ENCODE data around the gene ADGRL3.

The ADGRL3 gene

DNA sequence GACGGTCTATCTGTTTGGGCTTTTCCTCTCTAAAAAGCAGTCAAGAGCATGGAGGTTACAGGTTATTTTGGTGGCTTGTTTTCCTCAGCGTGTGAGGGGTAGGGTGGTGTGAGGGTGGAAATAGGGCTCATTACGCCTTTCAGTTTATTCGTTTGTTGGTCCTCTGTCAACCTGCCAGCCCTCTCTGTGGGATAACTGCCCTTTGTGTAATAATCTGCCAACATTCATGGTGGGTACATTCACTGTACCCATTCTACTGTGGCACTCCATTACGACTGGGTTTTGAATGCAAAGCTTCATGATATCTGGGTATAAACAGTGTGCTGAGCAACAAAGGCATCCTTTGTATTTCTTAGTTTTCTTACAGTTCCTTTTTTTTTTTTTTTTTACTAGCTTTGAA, 136.4 kb downstream of the ADGRL3 start:
- Histone ChIP-seq H3K79me2 (ENCODE audit: insufficient read depth, low read depth) (no peaks in the 10 kb centered on the region), H3K27ac (no peak overlapping the region), H3K9ac (no peak overlapping the region), H3K4me1 (ENCODE audit: low read depth, poor library complexity, severe bottlenecking) (no peaks in the 10 kb centered on the region), H3K4me3 (IDR thresholded peaks at IDR 0.05; ENCODE audit: insufficient read depth, low read depth, low read length) (no peak overlapping the region), H3K36me3 (ENCODE audit: insufficient read depth) (no peaks in the 10 kb centered on the region), H4K20me1 (ENCODE audit: insufficient read depth) (no peaks in the 10 kb centered on the region), H3K27me3 (ENCODE audit: insufficient read depth, low read depth) (no peaks in the 10 kb centered on the region), H2AFZ (ENCODE audit: low read depth) (no peak overlapping the region), H3K4me2 (no peak overlapping the region)
- TF ChIP-seq, protein P1, sequence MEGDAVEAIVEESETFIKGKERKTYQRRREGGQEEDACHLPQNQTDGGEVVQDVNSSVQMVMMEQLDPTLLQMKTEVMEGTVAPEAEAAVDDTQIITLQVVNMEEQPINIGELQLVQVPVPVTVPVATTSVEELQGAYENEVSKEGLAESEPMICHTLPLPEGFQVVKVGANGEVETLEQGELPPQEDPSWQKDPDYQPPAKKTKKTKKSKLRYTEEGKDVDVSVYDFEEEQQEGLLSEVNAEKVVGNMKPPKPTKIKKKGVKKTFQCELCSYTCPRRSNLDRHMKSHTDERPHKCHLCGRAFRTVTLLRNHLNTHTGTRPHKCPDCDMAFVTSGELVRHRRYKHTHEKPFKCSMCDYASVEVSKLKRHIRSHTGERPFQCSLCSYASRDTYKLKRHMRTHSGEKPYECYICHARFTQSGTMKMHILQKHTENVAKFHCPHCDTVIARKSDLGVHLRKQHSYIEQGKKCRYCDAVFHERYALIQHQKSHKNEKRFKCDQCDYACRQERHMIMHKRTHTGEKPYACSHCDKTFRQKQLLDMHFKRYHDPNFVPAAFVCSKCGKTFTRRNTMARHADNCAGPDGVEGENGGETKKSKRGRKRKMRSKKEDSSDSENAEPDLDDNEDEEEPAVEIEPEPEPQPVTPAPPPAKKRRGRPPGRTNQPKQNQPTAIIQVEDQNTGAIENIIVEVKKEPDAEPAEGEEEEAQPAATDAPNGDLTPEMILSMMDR (conservative IDR thresholded peaks at IDR 0.05; ENCODE audit: low read depth, low read length): no peak

DNA sequence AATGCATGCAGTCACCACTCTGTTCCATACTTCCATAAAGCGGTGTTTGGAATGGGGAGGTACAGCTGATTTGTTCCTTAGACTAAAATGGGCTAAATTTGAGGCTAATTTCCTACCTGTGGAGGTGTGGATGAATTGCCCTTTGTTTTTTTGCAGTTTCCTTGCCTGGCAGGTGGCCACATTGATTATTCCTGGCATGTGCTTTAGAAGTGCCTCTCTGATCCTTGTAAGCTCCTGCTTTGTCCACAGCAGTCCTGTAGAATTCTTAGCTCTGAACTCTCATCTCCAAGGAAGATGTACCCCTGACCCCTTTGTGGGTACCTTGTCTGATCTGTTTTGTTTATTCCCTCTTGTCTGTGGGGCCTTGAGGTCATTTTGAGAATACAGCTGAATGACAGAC, 136.8 kb downstream of the ADGRL3 start:
- Histone ChIP-seq H4K20me1 (ENCODE audit: insufficient read depth) (no peaks in the 10 kb centered on the region), H3K79me2 (ENCODE audit: insufficient read depth, low read depth) (no peaks in the 10 kb centered on the region), H2AFZ (ENCODE audit: low read depth) (no peak overlapping the region), H3K4me1 (ENCODE audit: low read depth, poor library complexity, severe bottlenecking) (no peaks in the 10 kb centered on the region), H3K27ac (no peak overlapping the region), H3K4me3 (IDR thresholded peaks at IDR 0.05; ENCODE audit: insufficient read depth, low read depth, low read length) (no peak overlapping the region), H3K9ac (no peak overlapping the region), H3K36me3 (ENCODE audit: insufficient read depth) (no peaks in the 10 kb centered on the region), H3K4me2 (no peak overlapping the region), H3K27me3 (ENCODE audit: insufficient read depth, low read depth) (no peaks in the 10 kb centered on the region)
- TF ChIP-seq, protein P1 (conservative IDR thresholded peaks at IDR 0.05; ENCODE audit: low read depth, low read length): no peak

DNA sequence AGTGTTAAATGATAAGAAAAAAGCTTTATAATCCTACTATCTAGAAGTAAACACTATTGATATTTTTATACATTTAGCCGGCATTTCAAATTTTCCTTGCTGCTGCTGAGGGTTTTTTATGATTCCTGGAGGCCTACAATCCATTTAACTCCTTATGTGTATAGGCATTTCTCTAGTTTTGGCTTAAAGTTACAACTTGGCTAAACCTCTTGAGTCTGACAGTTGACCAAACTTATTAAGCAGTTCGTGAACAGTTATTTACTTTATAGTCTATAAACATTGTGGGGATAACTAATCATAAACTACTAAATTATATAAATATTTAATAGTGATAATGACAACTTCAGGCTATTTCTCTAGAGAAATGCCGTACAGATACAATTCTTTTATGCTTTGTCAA, 141.9 kb downstream of the ADGRL3 start:
- Histone ChIP-seq H3K4me3 (IDR thresholded peaks at IDR 0.05; ENCODE audit: insufficient read depth, low read depth, low read length) (no peak overlapping the region), H3K79me2 (ENCODE audit: insufficient read depth, low read depth) (no peaks in the 10 kb centered on the region), H4K20me1 (ENCODE audit: insufficient read depth) (no peaks in the 10 kb centered on the region), H3K4me1 (ENCODE audit: low read depth, poor library complexity, severe bottlenecking) (no peaks in the 10 kb centered on the region), H3K36me3 (ENCODE audit: insufficient read depth) (no peaks in the 10 kb centered on the region), H3K9ac (no peak overlapping the region), H2AFZ (ENCODE audit: low read depth) (no peak overlapping the region), H3K27me3 (ENCODE audit: insufficient read depth, low read depth) (no peaks in the 10 kb centered on the region), H3K4me2 (no peak overlapping the region), H3K27ac (no peak overlapping the region)
- TF ChIP-seq, protein P1 (conservative IDR thresholded peaks at IDR 0.05; ENCODE audit: low read depth, low read length): no peak

DNA sequence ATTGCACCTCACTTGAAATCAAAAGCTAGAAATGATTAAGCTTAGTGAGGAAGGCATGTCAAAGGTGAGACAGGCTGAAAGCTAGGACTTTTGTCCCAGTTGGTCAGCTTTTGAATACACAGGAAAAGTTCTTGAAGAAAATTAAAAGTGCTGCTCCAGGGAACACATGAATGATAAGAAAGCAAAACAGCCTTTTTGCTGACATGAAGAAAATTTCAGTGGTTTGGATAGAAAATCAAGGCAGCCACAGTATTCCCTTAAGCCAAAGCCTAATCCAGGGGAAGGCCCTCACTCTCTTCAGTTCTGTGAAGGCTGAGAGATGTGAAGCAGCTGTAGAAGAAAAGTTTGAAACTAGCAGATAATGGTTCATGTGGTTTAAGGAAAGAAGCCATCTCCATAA, 150.8 kb downstream of the ADGRL3 start:
- no peaks in the 10 kb centered on the region for H3K36me3 ChIP-seq (ENCODE audit: insufficient read depth)
- no peaks in the 10 kb centered on the region for H4K20me1 ChIP-seq (ENCODE audit: insufficient read depth)
- no peaks in the 10 kb centered on the region for H3K79me2 ChIP-seq (ENCODE audit: insufficient read depth, low read depth)
- H3K9ac ChIP-seq: no peak overlapping the region
- TF ChIP-seq, protein P1 (conservative IDR thresholded peaks at IDR 0.05; ENCODE audit: low read depth, low read length): no peak
- H3K4me2 ChIP-seq: no peak overlapping the region
- H3K27ac ChIP-seq: no peak overlapping the region
- no peak overlapping the region for H2AFZ ChIP-seq (ENCODE audit: low read depth)
- H3K27me3 ChIP-seq (ENCODE audit: insufficient read depth, low read depth): no peaks in the 10 kb centered on the region
- no peak overlapping the region for H3K4me3 ChIP-seq (IDR thresholded peaks at IDR 0.05; ENCODE audit: insufficient read depth, low read depth, low read length)
- H3K4me1 ChIP-seq (ENCODE audit: low read depth, poor library complexity, severe bottlenecking): no peaks in the 10 kb centered on the region
